Measurements from ENCODE around the gene HSPA4.

The HSPA4 gene

DNA sequence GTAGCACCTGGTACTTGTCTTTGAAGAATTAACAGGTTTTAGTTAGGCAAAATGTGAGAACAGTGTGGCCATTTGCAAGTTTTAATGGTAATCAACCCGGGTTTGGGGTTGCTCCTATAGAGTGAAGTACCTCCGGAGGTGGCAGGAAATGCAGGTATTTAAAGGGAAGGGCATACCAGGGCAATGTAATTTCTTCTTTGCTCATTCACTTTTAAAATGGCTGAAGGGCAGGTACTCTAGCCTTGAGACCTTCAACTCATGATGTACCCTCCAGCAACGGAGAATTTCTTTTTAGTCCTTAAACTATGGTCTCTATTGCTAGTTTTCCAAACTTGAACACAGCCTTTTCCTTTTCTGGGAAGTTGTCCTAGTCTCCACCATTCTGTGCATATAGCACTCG is 1.3 kb upstream of the HSPA4 start:
- peak overlapping the region; percentile 60 for H2AK5ac ChIP-seq (ENCODE audit: low read length, severe bottlenecking)
- DNase-seq: no peak
- H3K79me1 ChIP-seq (replicated peaks; ENCODE audit: low read length, poor library complexity, severe bottlenecking): peaks cover 6% of the 10 kb centered on the region
- no peak overlapping the region for H3K18ac ChIP-seq (ENCODE audit: low read depth in 1 of 2, low read length in 2 of 2)
- H2AFZ ChIP-seq (ENCODE audit: low read depth, low read length): no peak overlapping the region
- no peak overlapping the region for H2BK5ac ChIP-seq (ENCODE audit: low read depth, low read length, poor library complexity, severe bottlenecking)
- peak overlapping the region; percentile 54 for H3K4me2 ChIP-seq (ENCODE audit: low read length, poor library complexity, severe bottlenecking)
- H2BK120ac ChIP-seq (ENCODE audit: low read depth, low read length): no peak overlapping the region
- WGBS: 39% methylated on average over 3 of the region's 4 CpGs
- H4K91ac ChIP-seq (ENCODE audit: low read length): no peak overlapping the region
- no peaks in the 10 kb centered on the region for H3K9me3 ChIP-seq (ENCODE audit: control insufficient read depth, low read length)
- peaks cover 6% of the 10 kb centered on the region for H3K4me1 ChIP-seq (ENCODE audit: control insufficient read depth, insufficient read depth, low read depth, low read length)
- H2BK12ac ChIP-seq (ENCODE audit: low read length in 2 of 2): no peak overlapping the region
- no peak overlapping the region for H3K23ac ChIP-seq (ENCODE audit: low read length in 2 of 2)
- no peak overlapping the region for H4K8ac ChIP-seq (ENCODE audit: low read length)
- H3K4me3 ChIP-seq (ENCODE audit: insufficient read depth in 1 of 2, low read depth in 1 of 2, low read length in 2 of 2): peak overlapping the region in 1 of 2 experiments; percentile 91
- peak overlapping the region; percentile 98 for H3K9ac ChIP-seq (ENCODE audit: low read length)
- H3K36me3 ChIP-seq (ENCODE audit: control insufficient read depth in 1 of 2, insufficient read depth in 2 of 2, low read depth in 1 of 2, low read length in 2 of 2): peaks cover 0 to 8% of the 10 kb centered on the region in 2 experiments
- H3K27ac ChIP-seq (ENCODE audit: low read length, poor library complexity, severe bottlenecking): peak overlapping the region; percentile 99
- no peak overlapping the region for H3K4ac ChIP-seq (ENCODE audit: low read depth in 1 of 2, low read length in 2 of 2)
- no peaks in the 10 kb centered on the region for H3K27me3 ChIP-seq (ENCODE audit: control insufficient read depth in 1 of 2, insufficient read depth in 1 of 2, low read length in 2 of 2)
- no peak overlapping the region for H2BK15ac ChIP-seq (ENCODE audit: low read depth, poor library complexity, severe bottlenecking)
- H3K14ac ChIP-seq (ENCODE audit: low read length in 2 of 2): no peak overlapping the region

DNA sequence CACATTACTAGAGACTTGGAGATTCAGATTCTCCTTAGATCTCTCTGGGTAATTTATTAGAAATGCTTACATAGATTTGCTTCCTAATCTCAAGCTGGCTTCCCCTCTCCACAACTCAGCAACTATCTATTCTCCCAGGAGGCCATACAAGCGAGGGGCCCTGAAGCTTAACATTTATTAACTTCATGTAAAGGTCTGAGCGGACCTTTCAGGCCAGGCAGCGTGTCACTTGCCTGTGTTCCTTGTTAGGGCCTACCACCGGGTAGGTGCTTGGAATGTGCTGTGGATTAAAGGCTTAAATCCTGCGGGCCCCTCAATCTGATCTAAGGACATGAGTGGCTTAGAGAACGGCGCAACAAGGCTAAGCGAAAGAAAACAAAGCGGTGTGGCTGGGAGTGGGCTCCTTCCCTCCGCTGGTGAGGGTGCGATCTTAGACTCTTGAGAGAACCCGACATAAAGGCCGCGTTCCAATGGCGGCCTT is 712 bp upstream of the HSPA4 start:
- peak overlapping the region; percentile 54 for H3K4me2 ChIP-seq (ENCODE audit: low read length, poor library complexity, severe bottlenecking)
- H3K4ac ChIP-seq (ENCODE audit: low read depth in 1 of 2, low read length in 2 of 2): peak overlapping the region; percentile 42 to 93
- peak overlapping the region; percentile 96 for H4K8ac ChIP-seq (ENCODE audit: low read length)
- no peak overlapping the region for H2BK12ac ChIP-seq (ENCODE audit: low read length in 2 of 2)
- peak overlapping the region; percentile 64 for H2BK120ac ChIP-seq (ENCODE audit: low read depth, low read length)
- H3K27me3 ChIP-seq (ENCODE audit: control insufficient read depth in 1 of 2, insufficient read depth in 1 of 2, low read length in 2 of 2): no peaks in the 10 kb centered on the region
- H3K18ac ChIP-seq (ENCODE audit: low read depth in 1 of 2, low read length in 2 of 2): peak overlapping the region; percentile 93 to 96
- H2BK5ac ChIP-seq (ENCODE audit: low read depth, low read length, poor library complexity, severe bottlenecking): peak overlapping the region; percentile 83
- 6% methylated on average over 15 of the region's 15 CpGs for WGBS
- H4K91ac ChIP-seq (ENCODE audit: low read length): peak overlapping the region; percentile 94
- H3K27ac ChIP-seq (ENCODE audit: low read length, poor library complexity, severe bottlenecking): peak overlapping the region; percentile 99
- peaks cover 6% of the 10 kb centered on the region for H3K4me1 ChIP-seq (ENCODE audit: control insufficient read depth, insufficient read depth, low read depth, low read length)
- peaks cover 6% of the 10 kb centered on the region for H3K79me1 ChIP-seq (replicated peaks; ENCODE audit: low read length, poor library complexity, severe bottlenecking)
- H3K9ac ChIP-seq (ENCODE audit: low read length): peak overlapping the region; percentile 98
- H3K4me3 ChIP-seq (ENCODE audit: insufficient read depth in 1 of 2, low read depth in 1 of 2, low read length in 2 of 2): peak overlapping the region; percentile 91 to 92
- H3K9me3 ChIP-seq (ENCODE audit: control insufficient read depth, low read length): no peaks in the 10 kb centered on the region
- H2AK5ac ChIP-seq (ENCODE audit: low read length, severe bottlenecking): peak overlapping the region; percentile 31
- peak overlapping the region in 1 of 2 experiments; percentile 13 for H3K14ac ChIP-seq (ENCODE audit: low read length in 2 of 2)
- DNase-seq: no peak
- no peak overlapping the region for H2BK15ac ChIP-seq (ENCODE audit: low read depth, poor library complexity, severe bottlenecking)
- H3K23ac ChIP-seq (ENCODE audit: low read length in 2 of 2): no peak overlapping the region
- H2AFZ ChIP-seq (ENCODE audit: low read depth, low read length): peak overlapping the region; percentile 0
- H3K36me3 ChIP-seq (ENCODE audit: control insufficient read depth in 1 of 2, insufficient read depth in 2 of 2, low read depth in 1 of 2, low read length in 2 of 2): peaks cover 0 to 8% of the 10 kb centered on the region in 2 experiments

- no peaks in the 10 kb centered on the region for H3K27me3 ChIP-seq (ENCODE audit: control insufficient read depth in 1 of 2, insufficient read depth in 1 of 2, low read length in 2 of 2)
- peak overlapping the region; percentile 60 for H2BK5ac ChIP-seq (ENCODE audit: low read depth, low read length, poor library complexity, severe bottlenecking)
- H4K8ac ChIP-seq (ENCODE audit: low read length): peak overlapping the region; percentile 72
- peak overlapping the region; percentile 66 for H2AFZ ChIP-seq (ENCODE audit: low read depth, low read length)
- peak overlapping the region; percentile 98 for H3K9ac ChIP-seq (ENCODE audit: low read length)
- H3K4me1 ChIP-seq (ENCODE audit: control insufficient read depth, insufficient read depth, low read depth, low read length): peaks cover 8% of the 10 kb centered on the region
- DNase-seq: peak; percentile 76
- H3K4me3 ChIP-seq (ENCODE audit: insufficient read depth in 1 of 2, low read depth in 1 of 2, low read length in 2 of 2): peak overlapping the region; percentile 91 to 92
- peak overlapping the region; percentile 66 for H3K4me2 ChIP-seq (ENCODE audit: low read length, poor library complexity, severe bottlenecking)
- H2BK15ac ChIP-seq (ENCODE audit: low read depth, poor library complexity, severe bottlenecking): no peak overlapping the region
- peak overlapping the region; percentile 93 for H3K27ac ChIP-seq (ENCODE audit: low read length, poor library complexity, severe bottlenecking)
- peak overlapping the region; percentile 16 to 88 for H3K14ac ChIP-seq (ENCODE audit: low read length in 2 of 2)
- WGBS: under 1% methylated on average over 59 of the region's 59 CpGs
- peak overlapping the region in 1 of 2 experiments; percentile 10 for H2BK12ac ChIP-seq (ENCODE audit: low read length in 2 of 2)
- peak overlapping the region; percentile 74 to 98 for H3K18ac ChIP-seq (ENCODE audit: low read depth in 1 of 2, low read length in 2 of 2)
- peak overlapping the region; percentile 88 for H2BK120ac ChIP-seq (ENCODE audit: low read depth, low read length)
- H3K36me3 ChIP-seq (ENCODE audit: control insufficient read depth in 1 of 2, insufficient read depth in 2 of 2, low read depth in 1 of 2, low read length in 2 of 2): peaks cover 0 to 8% of the 10 kb centered on the region in 2 experiments
- H3K4ac ChIP-seq (ENCODE audit: low read depth in 1 of 2, low read length in 2 of 2): peak overlapping the region; percentile 88 to 95
- peak overlapping the region; percentile 90 for H4K91ac ChIP-seq (ENCODE audit: low read length)
- peak overlapping the region; percentile 31 for H2AK5ac ChIP-seq (ENCODE audit: low read length, severe bottlenecking)
- H3K9me3 ChIP-seq (ENCODE audit: control insufficient read depth, low read length): no peaks in the 10 kb centered on the region
- H3K79me1 ChIP-seq (replicated peaks; ENCODE audit: low read length, poor library complexity, severe bottlenecking): peaks cover 6% of the 10 kb centered on the region
- peak overlapping the region; percentile 8 to 75 for H3K23ac ChIP-seq (ENCODE audit: low read length in 2 of 2)
These were observed 733 bp downstream of the HSPA4 start for GRCh38 chr5:133052317-133053175.

DNA sequence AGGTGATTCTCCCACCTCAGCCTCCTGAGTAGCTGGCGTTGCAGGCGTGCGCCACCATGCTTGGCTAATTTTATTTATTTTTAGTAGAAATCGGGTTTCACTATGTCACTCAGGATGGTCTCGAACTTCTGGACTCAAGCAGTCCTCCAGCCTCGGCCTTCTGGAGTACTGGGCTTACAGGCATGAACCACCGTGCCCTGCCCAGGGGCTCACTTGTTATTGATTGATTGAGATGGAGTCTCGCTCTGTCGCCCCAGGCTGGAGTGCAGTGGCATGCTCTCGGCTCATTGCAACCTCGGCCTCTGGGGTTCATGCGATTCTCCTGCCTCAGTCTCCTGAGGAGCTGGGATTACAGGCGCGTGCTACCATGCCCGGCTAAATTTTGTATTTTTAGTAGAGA is 1.6 kb downstream of the HSPA4 start:
- H3K4me1 ChIP-seq (ENCODE audit: control insufficient read depth, insufficient read depth, low read depth, low read length): peaks cover 8% of the 10 kb centered on the region
- H3K9ac ChIP-seq (ENCODE audit: low read length): peak overlapping the region; percentile 98
- no peak overlapping the region for H2BK12ac ChIP-seq (ENCODE audit: low read length in 2 of 2)
- H2AK5ac ChIP-seq (ENCODE audit: low read length, severe bottlenecking): no peak overlapping the region
- peak overlapping the region; percentile 66 for H3K4me2 ChIP-seq (ENCODE audit: low read length, poor library complexity, severe bottlenecking)
- no peak overlapping the region for H3K14ac ChIP-seq (ENCODE audit: low read length in 2 of 2)
- peaks cover 0 to 8% of the 10 kb centered on the region in 2 experiments for H3K36me3 ChIP-seq (ENCODE audit: control insufficient read depth in 1 of 2, insufficient read depth in 2 of 2, low read depth in 1 of 2, low read length in 2 of 2)
- no peak overlapping the region for H4K91ac ChIP-seq (ENCODE audit: low read length)
- no peaks in the 10 kb centered on the region for H3K9me3 ChIP-seq (ENCODE audit: control insufficient read depth, low read length)
- no peaks in the 10 kb centered on the region for H3K27me3 ChIP-seq (ENCODE audit: control insufficient read depth in 1 of 2, insufficient read depth in 1 of 2, low read length in 2 of 2)
- no peak overlapping the region for H3K4ac ChIP-seq (ENCODE audit: low read depth in 1 of 2, low read length in 2 of 2)
- H2BK15ac ChIP-seq (ENCODE audit: low read depth, poor library complexity, severe bottlenecking): no peak overlapping the region
- peaks cover 6% of the 10 kb centered on the region for H3K79me1 ChIP-seq (replicated peaks; ENCODE audit: low read length, poor library complexity, severe bottlenecking)
- H3K27ac ChIP-seq (ENCODE audit: low read length, poor library complexity, severe bottlenecking): no peak overlapping the region
- no peak overlapping the region for H2BK120ac ChIP-seq (ENCODE audit: low read depth, low read length)
- peak overlapping the region in 1 of 2 experiments; percentile 91 for H3K4me3 ChIP-seq (ENCODE audit: insufficient read depth in 1 of 2, low read depth in 1 of 2, low read length in 2 of 2)
- no peak overlapping the region for H4K8ac ChIP-seq (ENCODE audit: low read length)
- H3K18ac ChIP-seq (ENCODE audit: low read depth in 1 of 2, low read length in 2 of 2): no peak overlapping the region
- no peak overlapping the region for H2AFZ ChIP-seq (ENCODE audit: low read depth, low read length)
- no peak overlapping the region for H3K23ac ChIP-seq (ENCODE audit: low read length in 2 of 2)
- DNase-seq: no peak
- WGBS: 93% methylated on average over 15 of the region's 15 CpGs
- H2BK5ac ChIP-seq (ENCODE audit: low read depth, low read length, poor library complexity, severe bottlenecking): no peak overlapping the region
